GM12878 (cell line): Measurements from ENCODE around the gene DNAJC7. TPM values are rescaled to one million over a fixed set of nuclear protein-coding genes. Genes with fewer than 3 reads are reported as not detected.

ENCODE experiments used
- CEBPZ ChIP-seq: fragments of 150-350 bp; IDR thresholded peaks from 2 replicates; pipeline ENCODE4 v1.6.1; 2016; ENCODE audit warnings: low read depth, low read length
- IRF4 ChIP-seq: IDR thresholded peaks from 2 replicates; pipeline ENCODE4 v1.6.1; 2011; ENCODE audit warnings: low read depth, low read length
- NKRF ChIP-seq: fragments of 450-650 bp; conservative IDR thresholded peaks from 2 replicates; pipeline ENCODE4 v1.6.1; 2017; ENCODE audit warnings: mild to moderate bottlenecking, moderate library complexity
- polyA plus RNA-seq, 11 experiments: library from polyadenylated mRNA; depleted of rRNA in 4 of 11; unstranded in 6 of 11; stranded (reverse) in 5 of 11; fragments of >200 nt; fragmentation: Nextera tagmentation in 4 of 11; fragmentation: Illumina TruSeq in 1 of 11; extraction: Ambion mirVana in 4 of 11; extraction: Trizol in 1 of 11; gene quantifications; 1 replicate in 1 of 11; 2 replicates in 10 of 11; pipeline versions ENCODE4 v1.2.1 to v1.2.3, GENCODE V29; 2011 to 2016; ENCODE audit warnings: inconsistent platforms in 2 of 11, missing spikeins in 2 of 11, low read depth in 1 of 11
- total RNA-seq, 4 experiments: library from RNA; depleted of rRNA in 3 of 4; stranded (reverse); fragments of >200 nt in 3 of 4; fragmentation: Illumina TruSeq in 1 of 4; extraction: Trizol in 1 of 4; gene quantifications; 2 replicates each; pipeline versions ENCODE4 v1.2.1 to v1.2.3, GENCODE V29; 2013 to 2021
- TF ChIP-seq, protein P1 (sequence below): IDR thresholded peaks from 2 replicates; pipeline ENCODE4 v1.6.1; 2011; ENCODE audit warnings: borderline replicate concordance, low read depth, mild to moderate bottlenecking, moderate library complexity, mixed read lengths, low read length; ENCODE audit not compliant: insufficient read depth; ENCODE audit errors: extremely low read length

Gene DNAJC7
- total and polyA plus RNA-seq, 10 of the 15 experiments (the other 5 are each of a cell fraction or from before 2014, with no cell fraction given) = 60.1 to 173 (median 94.9) TPM

GRCh38 chr17:42001729-42002128 lies 15.5 kb downstream of the DNAJC7 start (continued):
- TF ChIP-seq CEBPZ = no peak
- no peak for TF ChIP-seq IRF4
- no peak for TF ChIP-seq NKRF
- TF ChIP-seq, protein P1, sequence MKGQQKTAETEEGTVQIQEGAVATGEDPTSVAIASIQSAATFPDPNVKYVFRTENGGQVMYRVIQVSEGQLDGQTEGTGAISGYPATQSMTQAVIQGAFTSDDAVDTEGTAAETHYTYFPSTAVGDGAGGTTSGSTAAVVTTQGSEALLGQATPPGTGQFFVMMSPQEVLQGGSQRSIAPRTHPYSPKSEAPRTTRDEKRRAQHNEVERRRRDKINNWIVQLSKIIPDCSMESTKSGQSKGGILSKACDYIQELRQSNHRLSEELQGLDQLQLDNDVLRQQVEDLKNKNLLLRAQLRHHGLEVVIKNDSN = no peak
